ENCODE measurements around the gene HSH2D.

HSH2D gene

DNA sequence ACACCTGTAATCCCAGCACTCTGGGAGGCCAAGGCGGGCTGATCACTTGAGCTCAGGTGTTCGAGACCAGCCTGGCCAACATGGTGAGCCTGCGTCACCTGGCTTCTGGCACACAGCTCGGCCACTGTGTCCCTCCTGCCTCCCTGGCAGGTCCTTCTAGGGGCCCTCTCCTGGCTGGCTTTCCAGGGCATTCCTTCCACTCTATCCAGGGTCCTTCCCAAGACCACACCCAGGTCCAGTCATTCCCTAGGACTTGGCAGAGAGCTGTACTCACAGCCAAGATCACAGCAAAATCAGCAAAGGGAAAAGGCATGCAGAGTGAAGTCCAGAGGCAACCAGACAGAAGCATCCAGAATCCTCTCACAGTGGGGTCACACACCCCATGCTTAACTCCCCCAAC lies 9.7 kb upstream of the HSH2D start:
- H2AFZ ChIP-seq (ENCODE audit: low read length), result no peak overlapping the region
- no peaks in the 10 kb centered on the region for H3K27me3 ChIP-seq (replicated peaks; ENCODE audit: insufficient read depth, low read length)
- peaks cover 48% of the 10 kb centered on the region for H3K79me2 ChIP-seq (ENCODE audit: low read length)
- peaks cover 24% of the 10 kb centered on the region for H3K36me3 ChIP-seq (replicated peaks; ENCODE audit: insufficient read depth, low read length)
- H3K9me3 ChIP-seq (replicated peaks; ENCODE audit: insufficient read depth, low read length), result no peaks in the 10 kb centered on the region
- H3K4me1 ChIP-seq (ENCODE audit: low read length), result peaks cover 40% of the 10 kb centered on the region
- H4K20me1 ChIP-seq (ENCODE audit: insufficient read depth, low read length), result no peaks in the 10 kb centered on the region
- H3K9me2 ChIP-seq (replicated peaks; ENCODE audit: insufficient read depth, low read length), result no peaks in the 10 kb centered on the region
- peak overlapping the region; percentile 52 for H3K4me2 ChIP-seq (ENCODE audit: low read depth, low read length)
- no peak overlapping the region for H3K4me3 ChIP-seq (ENCODE audit: low read length)
- peaks cover 46% of the 10 kb centered on the region for H3F3A ChIP-seq (ENCODE audit: insufficient read depth, low read length)
- no peak for DNase-seq
- peak overlapping the region; percentile 92 for H3K27ac ChIP-seq (ENCODE audit: low read length)
- TF ChIP-seq, protein P1, sequence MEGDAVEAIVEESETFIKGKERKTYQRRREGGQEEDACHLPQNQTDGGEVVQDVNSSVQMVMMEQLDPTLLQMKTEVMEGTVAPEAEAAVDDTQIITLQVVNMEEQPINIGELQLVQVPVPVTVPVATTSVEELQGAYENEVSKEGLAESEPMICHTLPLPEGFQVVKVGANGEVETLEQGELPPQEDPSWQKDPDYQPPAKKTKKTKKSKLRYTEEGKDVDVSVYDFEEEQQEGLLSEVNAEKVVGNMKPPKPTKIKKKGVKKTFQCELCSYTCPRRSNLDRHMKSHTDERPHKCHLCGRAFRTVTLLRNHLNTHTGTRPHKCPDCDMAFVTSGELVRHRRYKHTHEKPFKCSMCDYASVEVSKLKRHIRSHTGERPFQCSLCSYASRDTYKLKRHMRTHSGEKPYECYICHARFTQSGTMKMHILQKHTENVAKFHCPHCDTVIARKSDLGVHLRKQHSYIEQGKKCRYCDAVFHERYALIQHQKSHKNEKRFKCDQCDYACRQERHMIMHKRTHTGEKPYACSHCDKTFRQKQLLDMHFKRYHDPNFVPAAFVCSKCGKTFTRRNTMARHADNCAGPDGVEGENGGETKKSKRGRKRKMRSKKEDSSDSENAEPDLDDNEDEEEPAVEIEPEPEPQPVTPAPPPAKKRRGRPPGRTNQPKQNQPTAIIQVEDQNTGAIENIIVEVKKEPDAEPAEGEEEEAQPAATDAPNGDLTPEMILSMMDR (IDR thresholded peaks at IDR 0.05; ENCODE audit: low read length), result no peak
- TF ChIP-seq EZH2phosphoT487 (IDR thresholded peaks at IDR 0.05; ENCODE audit: low read length), result no peak
- no peak for TF ChIP-seq EZH2 (optimal IDR thresholded peaks at IDR 0.05; ENCODE audit: low read depth, low read length)
- H3K9ac ChIP-seq (ENCODE audit: low read length), result peak overlapping the region; percentile 39

DNA sequence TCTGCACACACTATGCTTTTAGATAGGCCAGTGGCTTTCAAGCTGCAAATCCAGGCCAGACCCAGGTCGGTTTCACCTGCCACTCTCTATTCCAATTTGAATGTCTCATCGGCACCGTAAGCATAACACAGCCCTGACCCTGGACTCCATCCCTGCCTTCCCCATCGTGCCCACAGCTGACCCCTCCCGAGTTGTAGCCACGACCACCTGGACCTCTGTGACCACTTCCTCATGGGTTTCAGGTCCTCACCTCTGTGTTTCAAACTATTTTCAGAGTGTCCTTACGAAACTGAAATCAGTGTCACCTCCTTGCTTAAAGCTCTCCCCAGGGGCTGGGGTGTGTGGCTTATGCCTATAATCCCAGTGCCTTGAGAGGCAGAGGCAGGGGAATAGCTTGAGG lies 9.0 kb upstream of the HSH2D start:
- Histone ChIP-seq H3K4me1 (ENCODE audit: low read length) (peaks cover 40% of the 10 kb centered on the region), H3K9me3 (replicated peaks; ENCODE audit: insufficient read depth, low read length) (no peaks in the 10 kb centered on the region), H3K27me3 (replicated peaks; ENCODE audit: insufficient read depth, low read length) (no peaks in the 10 kb centered on the region), H4K20me1 (ENCODE audit: insufficient read depth, low read length) (no peaks in the 10 kb centered on the region), H3F3A (ENCODE audit: insufficient read depth, low read length) (peaks cover 46% of the 10 kb centered on the region), H3K27ac (ENCODE audit: low read length) (peak overlapping the region; percentile 92), H3K4me2 (ENCODE audit: low read depth, low read length) (peak overlapping the region; percentile 52; the same call in 1 of the 2 replicates), H3K9me2 (replicated peaks; ENCODE audit: insufficient read depth, low read length) (no peaks in the 10 kb centered on the region), H3K9ac (ENCODE audit: low read length) (peak overlapping the region; percentile 39; the same call in 1 of the 2 replicates), H2AFZ (ENCODE audit: low read length) (no peak overlapping the region), H3K36me3 (replicated peaks; ENCODE audit: insufficient read depth, low read length) (peaks cover 17% of the 10 kb centered on the region), H3K79me2 (ENCODE audit: low read length) (peaks cover 41% of the 10 kb centered on the region), H3K4me3 (ENCODE audit: low read length) (no peak overlapping the region)
- TF ChIP-seq EZH2 (optimal IDR thresholded peaks at IDR 0.05; ENCODE audit: low read depth, low read length) (no peak), EZH2phosphoT487 (IDR thresholded peaks at IDR 0.05; ENCODE audit: low read length) (no peak)
- TF ChIP-seq, protein P1 (IDR thresholded peaks at IDR 0.05; ENCODE audit: low read length), result no peak
- peak; percentile 80 for DNase-seq

DNA sequence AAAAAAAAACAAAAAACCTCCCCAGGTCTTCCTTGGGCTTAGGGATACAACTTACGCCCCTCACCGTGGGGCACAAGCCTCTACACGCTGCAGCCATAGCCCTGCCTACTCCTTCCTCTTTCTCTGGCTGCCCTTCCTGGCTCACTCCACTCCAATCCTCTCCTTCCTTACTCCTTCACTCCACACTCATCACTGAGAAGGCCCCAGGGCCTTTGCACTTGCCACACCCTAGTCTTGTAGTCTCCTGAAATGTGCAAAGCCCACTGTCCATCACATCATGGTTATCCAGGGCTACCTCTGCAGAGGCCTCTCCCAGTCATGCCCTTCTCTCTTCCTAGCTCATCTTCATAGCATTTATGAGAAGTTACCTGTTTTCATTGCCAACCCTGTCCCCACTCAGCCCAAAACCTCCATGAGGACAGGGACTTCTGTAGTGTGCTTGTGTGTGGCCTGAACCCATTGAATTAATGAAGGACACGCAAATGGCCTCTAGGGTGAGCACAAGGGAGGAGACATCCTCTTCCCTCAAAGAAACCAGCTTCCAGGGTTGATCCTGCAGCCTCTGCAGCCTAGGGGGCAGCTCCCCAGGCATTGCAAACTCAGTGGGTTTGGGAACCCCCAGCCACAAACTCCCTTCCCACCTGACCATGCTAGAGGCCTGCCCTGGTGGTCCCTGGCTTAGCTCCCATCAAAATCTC lies 7.9 kb upstream of the HSH2D start:
- Histone ChIP-seq H3K27ac (ENCODE audit: low read length) (peak overlapping the region; percentile 92; the same call in 1 of the 2 replicates), H3K4me2 (ENCODE audit: low read depth, low read length) (no peak overlapping the region), H3K79me2 (ENCODE audit: low read length) (peaks cover 31% of the 10 kb centered on the region), H4K20me1 (ENCODE audit: insufficient read depth, low read length) (no peaks in the 10 kb centered on the region), H3K9me2 (replicated peaks; ENCODE audit: insufficient read depth, low read length) (no peaks in the 10 kb centered on the region), H3K36me3 (replicated peaks; ENCODE audit: insufficient read depth, low read length) (peaks cover 12% of the 10 kb centered on the region), H3K4me1 (ENCODE audit: low read length) (peaks cover 40% of the 10 kb centered on the region), H3K9me3 (replicated peaks; ENCODE audit: insufficient read depth, low read length) (no peaks in the 10 kb centered on the region), H3K4me3 (ENCODE audit: low read length) (no peak overlapping the region), H3K9ac (ENCODE audit: low read length) (no peak overlapping the region), H3F3A (ENCODE audit: insufficient read depth, low read length) (peaks cover 47% of the 10 kb centered on the region), H3K27me3 (replicated peaks; ENCODE audit: insufficient read depth, low read length) (no peaks in the 10 kb centered on the region), H2AFZ (ENCODE audit: low read length) (no peak overlapping the region)
- no peak for TF ChIP-seq EZH2 (optimal IDR thresholded peaks at IDR 0.05; ENCODE audit: low read depth, low read length)
- TF ChIP-seq, protein P1 (IDR thresholded peaks at IDR 0.05; ENCODE audit: low read length), result no peak
- TF ChIP-seq EZH2phosphoT487 (IDR thresholded peaks at IDR 0.05; ENCODE audit: low read length), result no peak
- no peak for DNase-seq

All from MM.1S (cell line).